Vagina (tissue), 2 donors: ENCODE results near the gene FKBP7.

Experiments used
- POLR2A ChIP-seq, 2 donors: fragments of 450-650 bp; IDR thresholded peaks; one replicate each; pipeline ENCODE4 v1.6.1; 2017; ENCODE audit warnings: antibody characterized with exemption in 2 of 2, mild to moderate bottlenecking in 2 of 2, moderate library complexity in 2 of 2
- POLR2AphosphoS5 ChIP-seq, 2 donors: sonication (generic); formaldehyde crosslinking; IDR thresholded peaks; one replicate each; pipeline ENCODE4 v1.9.0; 2017; ENCODE audit warnings: antibody characterized with exemption in 2 of 2, mild to moderate bottlenecking in 2 of 2, low read depth in 1 of 2; ENCODE audit not compliant: insufficient read depth in 1 of 2
- TF ChIP-seq, protein P1 (sequence below), 3 experiments: fragments of 450-650 bp in 2 of 3; fragments of 200-600 bp in 1 of 3; sonication (generic) in 1 of 3; IDR thresholded peaks; one replicate each; pipeline ENCODE4 v1.5.1; 2017 to 2019; ENCODE audit warnings: antibody characterized with exemption in 3 of 3, mild to moderate bottlenecking in 2 of 3, moderate library complexity in 2 of 3

DNA sequence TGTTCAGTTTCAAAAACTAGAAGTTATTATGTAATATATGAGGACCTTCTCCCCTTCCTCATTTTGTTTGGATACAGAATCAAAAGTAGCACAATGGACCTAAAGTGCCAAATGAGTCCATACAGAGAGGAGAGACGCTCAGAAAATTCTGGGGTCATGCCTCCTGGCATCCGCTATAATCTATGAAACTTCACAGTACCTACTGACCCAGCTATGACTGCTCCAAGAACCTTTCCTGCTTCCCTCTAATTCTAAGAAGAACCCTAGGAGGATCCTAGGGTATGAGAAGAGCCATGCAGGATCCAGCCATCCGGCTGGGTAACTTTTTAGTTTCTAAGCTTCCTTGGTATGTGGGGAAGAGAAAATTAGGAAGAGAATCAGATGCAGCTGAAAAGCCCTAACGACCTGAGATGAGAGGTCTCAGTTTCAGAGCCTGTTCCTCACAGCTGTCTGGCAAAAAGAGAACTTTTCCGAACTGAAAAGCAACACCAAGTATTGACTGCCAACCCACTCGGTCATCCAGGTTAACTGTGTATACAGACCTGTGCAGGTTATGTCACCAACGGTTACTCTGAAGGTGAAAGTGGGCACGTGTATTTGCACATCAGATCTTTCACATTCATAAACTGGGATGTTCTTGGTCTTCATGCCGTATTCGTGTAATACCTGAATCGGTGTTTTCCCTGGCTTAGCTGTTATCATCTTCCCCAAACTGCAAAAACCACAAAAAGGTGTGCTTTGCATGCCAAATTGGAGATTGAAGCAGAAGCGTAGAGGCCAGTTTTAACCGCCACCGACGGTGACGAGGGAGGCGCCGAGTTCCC, 28.5 kb downstream of the FKBP7 start:
- no peak for TF ChIP-seq POLR2AphosphoS5 (IDR thresholded peaks at IDR 0.05; ENCODE audit: insufficient read depth in 1 of 2, low read depth in 1 of 2)
- TF ChIP-seq, protein P1, sequence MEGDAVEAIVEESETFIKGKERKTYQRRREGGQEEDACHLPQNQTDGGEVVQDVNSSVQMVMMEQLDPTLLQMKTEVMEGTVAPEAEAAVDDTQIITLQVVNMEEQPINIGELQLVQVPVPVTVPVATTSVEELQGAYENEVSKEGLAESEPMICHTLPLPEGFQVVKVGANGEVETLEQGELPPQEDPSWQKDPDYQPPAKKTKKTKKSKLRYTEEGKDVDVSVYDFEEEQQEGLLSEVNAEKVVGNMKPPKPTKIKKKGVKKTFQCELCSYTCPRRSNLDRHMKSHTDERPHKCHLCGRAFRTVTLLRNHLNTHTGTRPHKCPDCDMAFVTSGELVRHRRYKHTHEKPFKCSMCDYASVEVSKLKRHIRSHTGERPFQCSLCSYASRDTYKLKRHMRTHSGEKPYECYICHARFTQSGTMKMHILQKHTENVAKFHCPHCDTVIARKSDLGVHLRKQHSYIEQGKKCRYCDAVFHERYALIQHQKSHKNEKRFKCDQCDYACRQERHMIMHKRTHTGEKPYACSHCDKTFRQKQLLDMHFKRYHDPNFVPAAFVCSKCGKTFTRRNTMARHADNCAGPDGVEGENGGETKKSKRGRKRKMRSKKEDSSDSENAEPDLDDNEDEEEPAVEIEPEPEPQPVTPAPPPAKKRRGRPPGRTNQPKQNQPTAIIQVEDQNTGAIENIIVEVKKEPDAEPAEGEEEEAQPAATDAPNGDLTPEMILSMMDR (IDR thresholded peaks at IDR 0.05), result no peak
- TF ChIP-seq POLR2A (IDR thresholded peaks at IDR 0.05), result no peak
